LNCaP clone FGC (cell line): Measurements from ENCODE around the gene DNAJC17.

ENCODE experiments used
- DNase-seq: peaks from one replicate; pipeline ENCODE4 v3.0.0-alpha.2; 2011; ENCODE audit warnings: low read depth
- H3K4me3 ChIP-seq: 2 replicates; pipeline ENCODE4 v1.5.1; 2011; ENCODE audit warnings: mild to moderate bottlenecking, low read depth, low read length, control low read depth
- CTCF ChIP-seq: IDR thresholded peaks from 2 replicates; pipeline ENCODE4 v1.5.1; 2012; ENCODE audit warnings: mild to moderate bottlenecking; ENCODE audit not compliant: control insufficient read depth, insufficient read depth; ENCODE audit errors: extremely low read depth

The DNAJC17 gene

GRCh38 chr15:40773902-40774301 is 33.4 kb downstream of the DNAJC17 start:
- H3K4me3 ChIP-seq: no peak overlapping the region
- DNase-seq: no peak
- TF ChIP-seq CTCF: no peak

DNA sequence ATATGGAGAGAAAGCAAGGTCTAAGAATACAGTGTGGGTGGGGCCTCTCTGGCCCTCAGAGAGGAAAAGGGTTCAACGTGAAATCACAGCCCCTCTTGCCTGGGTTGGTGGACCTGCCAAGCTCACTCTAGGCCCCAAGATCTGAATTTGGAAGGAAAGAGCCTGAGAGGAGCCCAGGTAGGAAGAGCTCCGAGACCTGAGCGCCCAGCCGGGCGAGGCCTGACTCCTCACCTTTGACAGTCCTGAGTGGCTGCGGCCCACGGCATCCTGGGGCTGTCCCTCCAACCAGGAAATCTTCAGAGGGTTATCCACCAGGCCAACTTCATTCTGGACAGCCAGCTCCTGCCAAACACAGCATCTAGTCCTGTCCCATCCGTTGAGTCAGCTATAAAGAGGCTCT is 33.8 kb downstream of the DNAJC17 start:
- no peak for DNase-seq
- TF ChIP-seq CTCF: no peak
- H3K4me3 ChIP-seq: no peak overlapping the region

- no peak for TF ChIP-seq CTCF
- H3K4me3 ChIP-seq: no peak overlapping the region
Measured at GRCh38 chr15:40772014-40772413, 35.3 kb downstream of the DNAJC17 start.

GRCh38 chr15:40771242-40771641 is 36.0 kb downstream of the DNAJC17 start:
- TF ChIP-seq CTCF: no peak
- no peak overlapping the region for H3K4me3 ChIP-seq
- no peak for DNase-seq

More at GRCh38 chr15:40772014-40772413, 35.3 kb downstream of the DNAJC17 start:
- no peak for DNase-seq

- TF ChIP-seq CTCF: no peak
- no peak for DNase-seq
- H3K4me3 ChIP-seq: no peak overlapping the region
Measured at GRCh38 chr15:40770147-40770721, 37.0 kb downstream of the DNAJC17 start.

GRCh38 chr15:40769274-40770146 is 37.8 kb downstream of the DNAJC17 start, which contains the start of gene C15orf62:
TSS of gene C15orf62 (plus strand) at chr15:40769980. CDS start at chr15:40770496, 516 bp downstream.
- H3K4me3 ChIP-seq: no peak within 1 kb of the TSS
- TF ChIP-seq CTCF: no peak
- no peak for DNase-seq
